ENCODE data around the gene GMDS. TPM values are rescaled to one million over a fixed set of nuclear protein-coding genes. Genes with fewer than 3 reads are reported as not detected.

GMDS gene
- total and polyA plus RNA-seq, 2 donors (not counting 3 experiments of a cell fraction or from before 2014, with no cell fraction given) = 9.8 to 23.5 TPM

GRCh38 chr6:1600063-1600763 is 645.2 kb downstream of the GMDS start:
- no peak overlapping the region for H2AFZ ChIP-seq (ENCODE audit: low read depth, low read length)
- no peaks in the 10 kb centered on the region for H4K20me1 ChIP-seq (replicated peaks; ENCODE audit: control insufficient read depth, extremely low read depth, insufficient read depth, low read length)
- H3K36me3 ChIP-seq (ENCODE audit: control insufficient read depth in 2 of 2, extremely low read depth in 1 of 2, insufficient read depth in 2 of 2, low read length in 2 of 2) = no peaks in the 10 kb centered on the region
- H3K9me1 ChIP-seq (replicated peaks; ENCODE audit: control insufficient read depth, extremely low read depth, insufficient read depth, low read length) = no peaks in the 10 kb centered on the region
- no peak overlapping the region for H3K4me3 ChIP-seq (replicated peaks in 1 of 3; ENCODE audit: insufficient read depth in 1 of 3, low read depth in 1 of 3, low read length in 3 of 3)
- H3K4me2 ChIP-seq (ENCODE audit: insufficient read depth, low read length) = no peak overlapping the region
- H3K9ac ChIP-seq (replicated peaks; ENCODE audit: extremely low read depth, insufficient read depth, low read length) = no peak overlapping the region
- DNase-seq (ENCODE audit: low read depth, low spot score) = no peak
- ChIA-PET POLR2A (no interaction called here), CTCF (interaction anchor here (0.9 to 7.7 kb wide), 6 partner anchors 504 to 1150 kb away, joined by 3 to 90 read pairs (median 10); partner anchors contain the start of gene MYLK4)
- peaks cover 3% of the 10 kb centered on the region for H3K4me1 ChIP-seq (ENCODE audit: control insufficient read depth, extremely low read depth, insufficient read depth, low read length)
- H3K9me3 ChIP-seq (replicated peaks; ENCODE audit: control insufficient read depth, insufficient read depth, low read length) = no peaks in the 10 kb centered on the region
- intact Hi-C loops (cut with micrococcal nuclease) = no loop called here
- BruUV-seq (replicated peaks) = no TSS peak
- no peaks in the 10 kb centered on the region for H3K79me2 ChIP-seq (ENCODE audit: control insufficient read depth, insufficient read depth, low read length)
- dilution Hi-C loops (cut with MboI; ENCODE audit: extremely low pct_ligation_motif_present, low sequenced_read_pairs) = loop anchor here (10.0 to 25.0 kb wide), 2 partner anchors 512 to 1045 kb away; no protein-coding TSS in a partner anchor
- no peak overlapping the region for H3K27ac ChIP-seq (ENCODE audit: insufficient read depth, low read depth, low read length)
- H3K27me3 ChIP-seq (ENCODE audit: control insufficient read depth in 2 of 2, insufficient read depth in 2 of 2, low read length in 2 of 2) = peaks cover 2 to 3% of the 10 kb centered on the region in 2 experiments
- FAIRE-seq = no peak
- TF ChIP-seq FOS (IDR thresholded peaks at IDR 0.05; ENCODE audit: borderline replicate concordance, insufficient read depth, low read length) = no peak
- no peak for TF ChIP-seq POLR2AphosphoS5 (IDR thresholded peaks at IDR 0.05; ENCODE audit: insufficient read depth, low read depth, low read length)
- TF ChIP-seq, protein P1, sequence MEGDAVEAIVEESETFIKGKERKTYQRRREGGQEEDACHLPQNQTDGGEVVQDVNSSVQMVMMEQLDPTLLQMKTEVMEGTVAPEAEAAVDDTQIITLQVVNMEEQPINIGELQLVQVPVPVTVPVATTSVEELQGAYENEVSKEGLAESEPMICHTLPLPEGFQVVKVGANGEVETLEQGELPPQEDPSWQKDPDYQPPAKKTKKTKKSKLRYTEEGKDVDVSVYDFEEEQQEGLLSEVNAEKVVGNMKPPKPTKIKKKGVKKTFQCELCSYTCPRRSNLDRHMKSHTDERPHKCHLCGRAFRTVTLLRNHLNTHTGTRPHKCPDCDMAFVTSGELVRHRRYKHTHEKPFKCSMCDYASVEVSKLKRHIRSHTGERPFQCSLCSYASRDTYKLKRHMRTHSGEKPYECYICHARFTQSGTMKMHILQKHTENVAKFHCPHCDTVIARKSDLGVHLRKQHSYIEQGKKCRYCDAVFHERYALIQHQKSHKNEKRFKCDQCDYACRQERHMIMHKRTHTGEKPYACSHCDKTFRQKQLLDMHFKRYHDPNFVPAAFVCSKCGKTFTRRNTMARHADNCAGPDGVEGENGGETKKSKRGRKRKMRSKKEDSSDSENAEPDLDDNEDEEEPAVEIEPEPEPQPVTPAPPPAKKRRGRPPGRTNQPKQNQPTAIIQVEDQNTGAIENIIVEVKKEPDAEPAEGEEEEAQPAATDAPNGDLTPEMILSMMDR (IDR thresholded peaks at IDR 0.05; ENCODE audit: extremely low read depth in 1 of 2, insufficient read depth in 1 of 2, low read depth in 1 of 2, low read length in 2 of 2) = no peak
- TF ChIP-seq EZH2 (IDR thresholded peaks at IDR 0.05; ENCODE audit: borderline replicate concordance, low read depth, low read length, severe bottlenecking) = no peak
- TF ChIP-seq, protein P2, sequence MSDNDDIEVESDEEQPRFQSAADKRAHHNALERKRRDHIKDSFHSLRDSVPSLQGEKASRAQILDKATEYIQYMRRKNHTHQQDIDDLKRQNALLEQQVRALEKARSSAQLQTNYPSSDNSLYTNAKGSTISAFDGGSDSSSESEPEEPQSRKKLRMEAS (IDR thresholded peaks at IDR 0.05; ENCODE audit: insufficient read depth, insufficient read length) = no peak
- TF ChIP-seq GATA2 (IDR thresholded peaks at IDR 0.05; ENCODE audit: insufficient read depth, insufficient read length, low read depth, low read length) = no peak
- TF ChIP-seq MYC (IDR thresholded peaks at IDR 0.05; ENCODE audit: low read depth, low read length) = no peak
- TF ChIP-seq POLR2A (IDR thresholded peaks at IDR 0.05; ENCODE audit: low read depth, low read length) = no peak
- no peak for TF ChIP-seq JUN (IDR thresholded peaks at IDR 0.05; ENCODE audit: borderline replicate concordance, insufficient read depth, insufficient read length, low read depth)

All from endothelial cell of umbilical vein (primary cell).